PFSK-1 (cell line): ENCODE measurements around the gene INPP5A.

Source experiments
- POLR2AphosphoS5 ChIP-seq: IDR thresholded peaks from 2 replicates; pipeline ENCODE4 v1.6.1; 2012; ENCODE audit warnings: low read depth, mild to moderate bottlenecking, control low read depth, low read length, moderate library complexity
- REST ChIP-seq, 2 experiments: IDR thresholded peaks; 2 replicates each; pipeline versions ENCODE4 v1.6.1 to v1.8.0; 2011 to 2012; ENCODE audit warnings: low read depth in 2 of 2, low read length in 2 of 2, control low read depth in 1 of 2, inconsistent platforms in 1 of 2, mild to moderate bottlenecking in 1 of 2, moderate library complexity in 1 of 2; ENCODE audit not compliant: insufficient read depth in 1 of 2

- no peak for TF ChIP-seq POLR2AphosphoS5
- no peak for TF ChIP-seq REST (IDR thresholded peaks at IDR 0.05; ENCODE audit: insufficient read depth in 1 of 2, low read depth in 2 of 2, low read length in 2 of 2)
These were observed 72.6 kb downstream of the INPP5A start for GRCh38 chr10:132610071-132610701.
